Esophagus squamous epithelium (tissue), 4 donors: ENCODE data around the gene INAVA.

Experiments
- POLR2A ChIP-seq, 4 donors: fragments of 450-650 bp; IDR thresholded peaks; one replicate each; pipeline ENCODE4 v1.6.1; 2017; ENCODE audit warnings: antibody characterized with exemption in 4 of 4, mild to moderate bottlenecking in 4 of 4, moderate library complexity in 3 of 4
- TF ChIP-seq, protein P1 (sequence below), 6 experiments: fragments of 450-650 bp in 4 of 6; fragments of 200-600 bp in 2 of 6; sonication (generic) in 2 of 6; IDR thresholded peaks; one replicate each; pipeline ENCODE4 v1.5.1; 2016 to 2019; ENCODE audit warnings: antibody characterized with exemption in 6 of 6, mild to moderate bottlenecking in 4 of 6, moderate library complexity in 4 of 6

DNA sequence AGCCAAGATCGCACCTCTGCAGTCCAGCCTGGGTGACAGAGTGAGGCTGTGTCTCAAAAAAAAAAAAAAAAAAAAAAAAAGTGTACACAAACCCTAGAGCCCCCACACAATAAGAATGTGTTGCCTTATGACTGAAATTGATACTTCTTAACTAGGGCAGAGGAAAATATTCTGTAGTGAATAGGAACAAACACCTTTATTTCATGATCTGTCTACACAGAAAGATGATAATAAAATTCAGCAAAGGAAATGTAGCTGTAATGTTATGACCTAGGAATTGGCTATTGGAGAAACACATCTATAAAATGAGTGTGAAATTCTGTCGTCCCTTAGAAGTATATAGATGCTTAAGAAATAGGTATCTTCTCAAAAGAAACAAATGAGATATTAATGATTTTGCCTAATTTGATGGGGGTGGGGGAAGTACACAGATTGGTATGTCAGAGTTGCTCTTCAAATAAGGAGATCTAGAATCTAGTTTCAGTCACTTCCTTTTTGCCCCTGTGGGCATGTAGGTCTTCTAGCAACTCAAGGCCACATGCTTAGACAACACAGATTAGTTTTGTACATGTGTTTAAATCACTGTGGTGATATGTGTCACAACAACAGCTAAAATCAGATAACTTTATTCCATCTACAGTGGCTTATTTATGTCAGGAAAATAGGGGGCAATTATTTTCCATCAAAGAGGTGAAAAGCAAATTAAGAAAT lies 32.6 kb upstream of the INAVA start:
- TF ChIP-seq, protein P1, sequence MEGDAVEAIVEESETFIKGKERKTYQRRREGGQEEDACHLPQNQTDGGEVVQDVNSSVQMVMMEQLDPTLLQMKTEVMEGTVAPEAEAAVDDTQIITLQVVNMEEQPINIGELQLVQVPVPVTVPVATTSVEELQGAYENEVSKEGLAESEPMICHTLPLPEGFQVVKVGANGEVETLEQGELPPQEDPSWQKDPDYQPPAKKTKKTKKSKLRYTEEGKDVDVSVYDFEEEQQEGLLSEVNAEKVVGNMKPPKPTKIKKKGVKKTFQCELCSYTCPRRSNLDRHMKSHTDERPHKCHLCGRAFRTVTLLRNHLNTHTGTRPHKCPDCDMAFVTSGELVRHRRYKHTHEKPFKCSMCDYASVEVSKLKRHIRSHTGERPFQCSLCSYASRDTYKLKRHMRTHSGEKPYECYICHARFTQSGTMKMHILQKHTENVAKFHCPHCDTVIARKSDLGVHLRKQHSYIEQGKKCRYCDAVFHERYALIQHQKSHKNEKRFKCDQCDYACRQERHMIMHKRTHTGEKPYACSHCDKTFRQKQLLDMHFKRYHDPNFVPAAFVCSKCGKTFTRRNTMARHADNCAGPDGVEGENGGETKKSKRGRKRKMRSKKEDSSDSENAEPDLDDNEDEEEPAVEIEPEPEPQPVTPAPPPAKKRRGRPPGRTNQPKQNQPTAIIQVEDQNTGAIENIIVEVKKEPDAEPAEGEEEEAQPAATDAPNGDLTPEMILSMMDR (IDR thresholded peaks at IDR 0.05): no peak
- no peak for TF ChIP-seq POLR2A (IDR thresholded peaks at IDR 0.05)
